ENCODE results near the gene IL9R.
"Not testable (repeated sequence)": the region's sequence is repeated elsewhere in the genome, so short reads cannot be mapped to it uniquely, and the experiment has no call there.

Gene IL9R

DNA sequence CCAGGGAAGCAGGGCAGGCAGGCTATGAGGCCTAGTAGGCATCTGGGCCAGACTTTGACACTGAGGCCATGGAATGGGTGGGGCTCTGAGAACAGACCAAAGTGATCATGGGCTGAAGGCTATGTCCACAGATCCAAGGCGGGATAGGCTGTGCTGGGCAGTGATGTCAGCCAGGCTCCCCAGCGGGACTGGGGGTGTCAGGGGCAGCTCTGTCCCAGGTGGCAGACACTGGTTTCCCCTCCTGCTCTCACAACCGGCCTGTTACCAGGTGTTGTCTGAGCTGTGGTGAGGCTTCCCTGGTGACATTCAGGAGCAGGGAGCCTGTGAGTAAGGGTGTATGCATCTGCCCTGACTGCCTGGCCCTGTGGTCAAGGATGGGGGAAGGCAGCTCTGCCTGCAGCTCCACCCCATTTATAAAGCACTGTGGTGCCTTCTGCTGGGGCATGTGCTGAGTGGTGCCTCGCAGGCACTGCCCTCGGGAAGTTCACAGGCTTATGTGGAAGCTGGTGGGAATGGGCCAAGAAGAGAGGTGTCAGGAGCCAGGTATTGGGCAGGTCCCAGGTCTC, 2.9 kb downstream of the IL9R start:
- H3K36me3 ChIP-seq (ENCODE audit: control insufficient read depth, insufficient read depth, low read length) = no peaks in the 10 kb centered on the region
- H3K27me3 ChIP-seq (ENCODE audit: control insufficient read depth, insufficient read depth, low read length) = no peaks in the 10 kb centered on the region
- no peak overlapping the region for H3K4me3 ChIP-seq (ENCODE audit: low read length)
- H3K9me3 ChIP-seq (ENCODE audit: control insufficient read depth, low read length) = no peaks in the 10 kb centered on the region
- no peak overlapping the region for H3K9ac ChIP-seq (ENCODE audit: low read length)
- no peaks in the 10 kb centered on the region for H3K4me1 ChIP-seq (ENCODE audit: control insufficient read depth, insufficient read depth, low read length)

DNA sequence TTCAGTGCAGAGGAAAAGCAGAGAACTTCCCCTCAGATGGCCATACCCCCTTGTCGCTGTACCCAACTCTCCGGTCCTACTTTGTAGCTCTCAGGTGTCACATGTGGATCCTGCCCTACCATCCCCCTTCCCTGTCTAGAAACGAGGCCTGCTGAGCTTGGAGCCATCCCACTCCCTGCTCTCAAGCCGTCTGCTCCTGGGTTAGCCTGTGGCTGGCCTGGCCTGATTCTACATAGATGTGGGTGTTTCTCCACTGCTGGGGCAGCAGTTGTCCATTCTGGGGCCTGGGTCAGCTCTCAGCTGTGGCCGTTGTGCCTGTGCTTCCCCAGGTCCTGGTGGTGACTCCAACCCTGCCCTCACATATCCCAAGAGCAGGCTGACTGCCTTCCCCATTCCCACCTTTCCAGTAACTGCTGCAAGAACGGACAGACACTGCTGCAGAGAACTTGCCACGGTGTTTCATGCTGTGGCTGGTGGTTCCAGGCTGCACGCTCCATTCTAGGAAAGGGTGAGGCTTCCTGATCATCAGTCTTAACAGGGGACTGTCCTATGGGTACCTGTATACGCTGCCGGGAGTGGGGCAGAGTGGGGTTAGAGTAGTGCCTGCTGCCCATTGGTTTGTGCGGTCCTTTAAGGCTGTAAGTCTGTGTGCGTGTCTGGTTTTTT, 3.6 kb downstream of the IL9R start:
- H3K36me3 ChIP-seq (ENCODE audit: control insufficient read depth, insufficient read depth, low read length) = no peaks in the 10 kb centered on the region
- no peaks in the 10 kb centered on the region for H3K27me3 ChIP-seq (ENCODE audit: control insufficient read depth, insufficient read depth, low read length)
- no peaks in the 10 kb centered on the region for H3K9me3 ChIP-seq (ENCODE audit: control insufficient read depth, low read length)
- H3K4me3 ChIP-seq (ENCODE audit: low read length) = no peak overlapping the region
- no peaks in the 10 kb centered on the region for H3K4me1 ChIP-seq (ENCODE audit: control insufficient read depth, insufficient read depth, low read length)
- H3K9ac ChIP-seq (ENCODE audit: low read length) = no peak overlapping the region

DNA sequence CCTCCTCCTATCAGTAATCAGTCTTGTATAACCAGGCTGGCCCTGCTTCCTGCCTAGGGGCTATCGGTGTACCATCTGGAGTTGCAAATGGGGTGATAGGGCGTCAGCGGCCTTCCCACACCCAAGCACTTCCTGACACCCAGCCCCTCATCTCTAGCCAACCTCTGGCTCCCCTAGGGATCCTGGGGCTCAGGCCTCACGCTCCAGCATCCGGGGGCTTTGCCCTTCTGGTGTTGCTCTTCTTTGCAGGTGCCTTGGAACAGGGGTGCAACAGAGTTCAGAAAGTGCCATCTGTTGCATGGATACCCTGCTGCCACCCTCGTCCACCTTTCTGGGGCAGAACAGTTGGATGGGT, 4.1 kb downstream of the IL9R start:
- H3K36me3 ChIP-seq (ENCODE audit: control insufficient read depth, insufficient read depth, low read length) = no peaks in the 10 kb centered on the region
- no peaks in the 10 kb centered on the region for H3K9me3 ChIP-seq (ENCODE audit: control insufficient read depth, low read length)
- H3K9ac ChIP-seq (ENCODE audit: low read length) = no peak overlapping the region
- no peak overlapping the region for H3K4me3 ChIP-seq (ENCODE audit: low read length)
- H3K27me3 ChIP-seq (ENCODE audit: control insufficient read depth, insufficient read depth, low read length) = no peaks in the 10 kb centered on the region
- no peaks in the 10 kb centered on the region for H3K4me1 ChIP-seq (ENCODE audit: control insufficient read depth, insufficient read depth, low read length)

DNA sequence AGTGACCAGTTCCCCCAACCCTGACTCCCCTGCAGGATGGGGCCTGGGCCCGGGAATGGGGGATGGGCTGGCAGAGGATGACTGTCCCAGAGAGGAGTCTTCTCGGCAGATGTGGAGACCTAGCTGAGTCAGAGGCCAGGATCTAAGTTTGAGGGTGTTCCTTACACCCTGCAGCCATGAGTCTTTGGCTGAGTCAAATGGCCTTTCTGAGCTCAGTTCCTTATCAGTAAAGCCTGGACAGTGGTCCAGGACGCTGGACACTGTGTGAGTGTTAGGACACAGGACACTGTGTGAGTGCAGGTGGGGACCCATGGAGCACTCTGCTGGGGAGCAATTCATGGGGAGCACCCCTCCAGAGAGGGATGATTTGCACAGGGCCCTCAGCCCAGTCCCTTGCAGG, 5.0 kb downstream of the IL9R start:
- no peaks in the 10 kb centered on the region for H3K27me3 ChIP-seq (ENCODE audit: control insufficient read depth, insufficient read depth, low read length)
- H3K4me3 ChIP-seq (ENCODE audit: low read length) = no peak overlapping the region
- no peaks in the 10 kb centered on the region for H3K9me3 ChIP-seq (ENCODE audit: control insufficient read depth, low read length)
- no peak overlapping the region for H3K9ac ChIP-seq (ENCODE audit: low read length)
- H3K36me3 ChIP-seq (ENCODE audit: control insufficient read depth, insufficient read depth, low read length) = no peaks in the 10 kb centered on the region
- H3K4me1 ChIP-seq (ENCODE audit: control insufficient read depth, insufficient read depth, low read length) = no peaks in the 10 kb centered on the region

DNA sequence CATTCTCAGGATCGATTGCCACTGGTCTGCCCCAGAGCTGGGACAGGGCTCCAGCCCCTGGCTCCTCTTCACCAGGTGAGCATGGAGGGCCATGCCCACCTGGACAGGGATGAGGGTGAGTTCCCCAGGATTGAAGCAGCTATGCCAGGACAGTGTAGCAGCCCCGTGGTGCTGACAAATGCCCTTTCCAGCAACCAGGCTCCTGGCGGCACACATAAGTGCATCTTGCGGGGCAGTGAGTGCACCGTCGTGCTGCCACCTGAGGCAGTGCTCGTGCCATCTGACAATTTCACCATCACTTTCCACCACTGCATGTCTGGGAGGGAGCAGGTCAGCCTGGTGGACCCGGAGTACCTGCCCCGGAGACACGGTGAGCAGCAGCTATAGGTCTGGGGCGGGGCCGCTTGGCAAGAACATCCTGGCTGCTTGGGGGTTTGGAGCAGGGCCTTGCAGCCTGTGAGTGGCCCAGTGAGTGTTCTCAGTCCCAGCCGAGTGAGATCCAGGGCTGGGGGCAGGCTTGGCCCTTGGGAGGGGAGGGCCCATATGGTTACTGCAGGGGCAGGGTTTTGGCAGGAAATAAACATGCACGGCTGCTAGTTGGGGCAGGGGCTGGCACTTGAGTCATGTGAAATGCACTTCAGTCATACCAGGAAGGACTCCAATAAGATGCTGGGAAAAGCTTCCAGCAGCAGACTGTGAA, 6.1 kb downstream of the IL9R start:
- Histone ChIP-seq H3K9ac (ENCODE audit: low read length) (no peak overlapping the region), H3K36me3 (ENCODE audit: control insufficient read depth, insufficient read depth, low read length) (no peaks in the 10 kb centered on the region), H3K4me3 (ENCODE audit: low read length) (no peak overlapping the region), H3K9me3 (ENCODE audit: control insufficient read depth, low read length) (no peaks in the 10 kb centered on the region), H3K4me1 (ENCODE audit: control insufficient read depth, insufficient read depth, low read length) (no peaks in the 10 kb centered on the region), H3K27me3 (ENCODE audit: control insufficient read depth, insufficient read depth, low read length) (no peaks in the 10 kb centered on the region)

DNA sequence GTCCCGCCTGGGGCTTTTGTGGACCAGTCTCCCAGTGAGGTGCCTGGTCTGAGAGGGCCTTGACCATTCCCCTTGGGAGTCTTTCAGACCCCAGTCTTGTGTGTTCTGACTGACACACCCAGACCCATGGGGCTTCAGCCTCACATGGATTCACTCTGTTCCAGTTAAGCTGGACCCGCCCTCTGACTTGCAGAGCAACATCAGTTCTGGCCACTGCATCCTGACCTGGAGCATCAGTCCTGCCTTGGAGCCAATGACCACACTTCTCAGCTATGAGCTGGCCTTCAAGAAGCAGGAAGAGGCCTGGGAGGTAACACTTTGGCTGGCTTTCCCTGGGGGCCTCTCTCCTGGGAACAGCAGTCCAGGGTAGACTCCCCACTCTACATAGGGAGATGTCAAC, 6.8 kb downstream of the IL9R start:
- Histone ChIP-seq H3K9ac (ENCODE audit: low read length) (no peak overlapping the region), H3K4me3 (ENCODE audit: low read length) (no peak overlapping the region), H3K36me3 (ENCODE audit: control insufficient read depth, insufficient read depth, low read length) (no peaks in the 10 kb centered on the region), H3K9me3 (ENCODE audit: control insufficient read depth, low read length) (no peaks in the 10 kb centered on the region), H3K4me1 (ENCODE audit: control insufficient read depth, insufficient read depth, low read length) (no peaks in the 10 kb centered on the region), H3K27me3 (ENCODE audit: control insufficient read depth, insufficient read depth, low read length) (no peaks in the 10 kb centered on the region)

DNA sequence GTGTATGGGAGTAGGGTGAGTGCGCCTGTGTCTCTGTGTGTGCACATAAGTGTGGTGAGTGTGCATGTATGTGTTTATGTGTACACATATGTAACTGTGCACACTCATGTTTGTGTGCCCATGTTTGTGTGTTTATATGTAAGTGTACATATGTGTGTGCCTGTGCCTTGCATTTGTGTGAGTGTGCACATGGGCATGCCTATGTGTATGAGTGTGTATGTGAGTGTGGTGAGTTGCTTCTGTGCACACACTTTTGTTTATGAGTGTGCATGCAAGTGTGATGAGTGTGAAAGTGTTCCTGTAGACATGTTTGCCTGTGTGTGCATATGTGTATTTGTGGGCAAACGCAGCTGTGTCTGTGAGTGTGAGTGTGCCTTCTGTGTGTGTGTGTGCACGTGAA, 7.2 kb downstream of the IL9R start:
- Histone ChIP-seq H3K27me3 (ENCODE audit: control insufficient read depth, insufficient read depth, low read length) (no peaks in the 10 kb centered on the region), H3K4me1 (ENCODE audit: control insufficient read depth, insufficient read depth, low read length) (no peaks in the 10 kb centered on the region), H3K9ac (ENCODE audit: low read length) (no peak overlapping the region), H3K9me3 (ENCODE audit: control insufficient read depth, low read length) (no peaks in the 10 kb centered on the region), H3K4me3 (ENCODE audit: low read length) (no peak overlapping the region), H3K36me3 (ENCODE audit: control insufficient read depth, insufficient read depth, low read length) (no peaks in the 10 kb centered on the region)

DNA sequence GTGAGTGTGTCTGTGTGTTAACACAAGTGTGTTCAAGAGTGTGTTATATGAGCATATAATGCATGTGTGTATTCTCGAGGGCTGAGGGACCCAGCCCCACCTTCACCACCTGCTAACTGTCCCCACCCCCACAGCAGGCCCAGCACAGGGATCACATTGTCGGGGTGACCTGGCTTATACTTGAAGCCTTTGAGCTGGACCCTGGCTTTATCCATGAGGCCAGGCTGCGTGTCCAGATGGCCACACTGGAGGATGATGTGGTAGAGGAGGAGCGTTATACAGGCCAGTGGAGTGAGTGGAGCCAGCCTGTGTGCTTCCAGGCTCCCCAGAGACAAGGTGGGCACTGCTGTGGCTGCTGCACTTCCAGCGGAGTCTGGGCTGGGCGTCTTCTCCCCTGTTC, 7.6 kb downstream of the IL9R start:
- H3K9ac ChIP-seq (ENCODE audit: low read length) = no peak overlapping the region
- H3K36me3 ChIP-seq (ENCODE audit: control insufficient read depth, insufficient read depth, low read length) = no peaks in the 10 kb centered on the region
- no peaks in the 10 kb centered on the region for H3K27me3 ChIP-seq (ENCODE audit: control insufficient read depth, insufficient read depth, low read length)
- H3K4me3 ChIP-seq (ENCODE audit: low read length) = no peak overlapping the region
- no peaks in the 10 kb centered on the region for H3K9me3 ChIP-seq (ENCODE audit: control insufficient read depth, low read length)
- H3K4me1 ChIP-seq (ENCODE audit: control insufficient read depth, insufficient read depth, low read length) = no peaks in the 10 kb centered on the region

DNA sequence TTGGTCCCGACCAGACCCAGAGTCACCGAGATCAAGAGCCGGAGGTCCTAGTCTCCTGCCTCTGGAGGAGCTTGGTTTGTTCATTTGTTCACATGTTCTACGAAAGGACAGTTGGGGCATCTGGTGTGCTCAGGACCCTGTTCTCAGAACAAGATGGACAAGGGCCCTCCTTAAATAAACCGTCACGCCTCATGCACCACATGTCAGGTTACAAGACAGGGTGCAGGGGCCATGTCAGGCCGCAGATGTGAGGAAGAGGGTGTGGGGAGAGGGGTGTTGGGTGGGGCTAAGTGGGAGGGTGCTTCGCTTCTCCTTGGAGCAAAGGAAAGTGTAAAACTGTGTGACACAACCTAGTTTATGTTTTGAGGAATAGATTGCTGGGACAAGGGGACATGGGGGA, 9.0 kb downstream of the IL9R start:
- H3K4me3 ChIP-seq (ENCODE audit: low read length); H3K36me3 ChIP-seq (ENCODE audit: control insufficient read depth, insufficient read depth, low read length); H3K27me3 ChIP-seq (ENCODE audit: control insufficient read depth, insufficient read depth, low read length); H3K4me1 ChIP-seq (ENCODE audit: control insufficient read depth, insufficient read depth, low read length); H3K9me3 ChIP-seq (ENCODE audit: control insufficient read depth, low read length); H3K9ac ChIP-seq (ENCODE audit: low read length): not testable (repeated sequence)

DNA sequence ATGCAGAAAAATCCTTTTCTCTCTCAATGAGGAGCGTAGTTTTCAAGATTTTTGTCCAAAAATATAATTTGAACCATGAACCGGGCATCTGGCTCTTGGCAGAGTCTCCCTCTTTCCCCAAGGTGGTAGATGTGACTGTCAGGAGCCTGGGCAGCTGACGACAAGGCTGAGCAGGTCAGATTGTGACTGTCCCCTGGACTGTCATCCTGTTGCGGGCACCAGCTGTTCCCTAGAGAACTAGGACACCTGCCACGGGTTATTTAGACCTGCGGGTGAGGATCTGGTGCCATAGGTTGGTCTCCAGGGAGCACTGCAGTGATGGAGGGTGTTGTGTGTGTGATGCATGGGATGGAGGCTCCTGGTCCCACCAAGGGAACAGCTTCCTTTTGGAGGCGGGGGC, 10.9 kb downstream of the IL9R start:
- H3K4me1 ChIP-seq (ENCODE audit: control insufficient read depth, insufficient read depth, low read length); H3K9me3 ChIP-seq (ENCODE audit: control insufficient read depth, low read length); H3K4me3 ChIP-seq (ENCODE audit: low read length); H3K9ac ChIP-seq (ENCODE audit: low read length); H3K36me3 ChIP-seq (ENCODE audit: control insufficient read depth, insufficient read depth, low read length); H3K27me3 ChIP-seq (ENCODE audit: control insufficient read depth, insufficient read depth, low read length): not testable (repeated sequence)

DNA sequence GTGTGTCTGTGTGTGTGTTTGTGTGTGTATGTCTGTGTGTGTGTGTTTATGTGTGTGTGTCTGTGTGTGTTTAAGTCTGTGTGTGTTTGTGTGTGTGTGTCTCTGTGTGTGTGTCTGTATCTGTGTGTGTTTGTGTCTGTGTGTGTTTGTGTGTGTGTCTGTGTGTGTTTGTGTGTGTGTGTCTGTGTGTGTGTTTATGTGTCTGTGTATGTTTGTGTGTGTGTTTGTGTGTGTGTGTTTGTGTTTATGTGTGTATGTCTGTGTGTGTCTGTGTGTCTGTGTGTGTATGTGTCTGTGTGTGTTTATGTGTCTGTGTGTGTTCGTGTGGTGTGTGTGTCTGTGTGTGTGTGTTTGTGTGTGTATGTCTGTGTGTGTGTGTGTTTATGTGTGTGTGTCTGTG, 11.4 kb downstream of the IL9R start:
- H3K36me3 ChIP-seq (ENCODE audit: control insufficient read depth, insufficient read depth, low read length) = no peaks in the 10 kb centered on the region
- H3K27me3 ChIP-seq (ENCODE audit: control insufficient read depth, insufficient read depth, low read length) = no peaks in the 10 kb centered on the region
- H3K9ac ChIP-seq (ENCODE audit: low read length) = no peak overlapping the region
- no peaks in the 10 kb centered on the region for H3K9me3 ChIP-seq (ENCODE audit: control insufficient read depth, low read length)
- no peak overlapping the region for H3K4me3 ChIP-seq (ENCODE audit: low read length)
- H3K4me1 ChIP-seq (ENCODE audit: control insufficient read depth, insufficient read depth, low read length) = no peaks in the 10 kb centered on the region

DNA sequence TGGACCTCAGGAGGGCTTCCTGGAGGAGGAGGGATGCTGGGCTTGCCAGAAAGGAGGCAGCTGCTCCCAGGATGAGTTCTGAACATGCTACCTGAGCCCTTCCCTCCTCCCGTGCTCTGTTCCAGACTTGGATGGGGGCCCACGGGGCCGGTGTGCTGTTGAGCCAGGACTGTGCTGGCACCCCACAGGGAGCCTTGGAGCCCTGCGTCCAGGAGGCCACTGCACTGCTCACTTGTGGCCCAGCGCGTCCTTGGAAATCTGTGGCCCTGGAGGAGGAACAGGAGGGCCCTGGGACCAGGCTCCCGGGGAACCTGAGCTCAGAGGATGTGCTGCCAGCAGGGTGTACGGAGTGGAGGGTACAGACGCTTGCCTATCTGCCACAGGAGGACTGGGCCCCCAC, 12.2 kb downstream of the IL9R start:
- H3K9me3 ChIP-seq (ENCODE audit: control insufficient read depth, low read length); H3K27me3 ChIP-seq (ENCODE audit: control insufficient read depth, insufficient read depth, low read length); H3K36me3 ChIP-seq (ENCODE audit: control insufficient read depth, insufficient read depth, low read length); H3K4me1 ChIP-seq (ENCODE audit: control insufficient read depth, insufficient read depth, low read length); H3K4me3 ChIP-seq (ENCODE audit: low read length); H3K9ac ChIP-seq (ENCODE audit: low read length): not testable (repeated sequence)

All from mucosa of stomach (tissue), 1 donor.